GM10266 (cell line): ENCODE measurements around the gene ILRUN.
"Not testable (repeated sequence)": the region's sequence is repeated elsewhere in the genome, so short reads cannot be mapped to it uniquely, and the experiment has no call there.

Experiments used
- DNase-seq: peaks from one replicate; pipeline ENCODE4 v3.0.0; 2012; ENCODE audit errors: extremely low spot score
- TF ChIP-seq, protein P1 (sequence below): IDR thresholded peaks from 2 replicates; pipeline ENCODE4 v1.5.1; 2012; ENCODE audit warnings: mild to moderate bottlenecking, low read depth; ENCODE audit not compliant: control insufficient read depth, insufficient read depth; ENCODE audit errors: missing control alignments

ILRUN gene

DNA sequence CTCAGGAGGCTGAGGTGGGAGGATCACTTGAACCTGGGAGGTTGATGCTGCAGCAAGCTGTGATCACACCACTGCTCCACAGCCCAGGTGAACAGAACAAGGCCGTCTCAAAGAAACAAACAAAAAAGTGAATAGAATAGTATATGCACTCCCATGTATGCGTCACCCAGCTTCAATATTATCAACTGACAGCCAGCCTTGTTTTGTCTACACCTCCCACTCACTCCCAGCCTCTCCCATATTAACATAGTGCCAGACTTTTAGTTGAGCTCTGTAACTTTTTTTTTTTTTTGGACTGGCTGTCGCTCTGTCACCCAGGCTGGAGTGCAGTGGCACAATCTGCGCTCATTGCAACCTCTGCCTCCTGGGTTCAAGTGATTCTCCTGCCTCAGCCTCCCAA lies 18.1 kb upstream of the ILRUN start:
- DNase-seq = no peak
- TF ChIP-seq, protein P1, sequence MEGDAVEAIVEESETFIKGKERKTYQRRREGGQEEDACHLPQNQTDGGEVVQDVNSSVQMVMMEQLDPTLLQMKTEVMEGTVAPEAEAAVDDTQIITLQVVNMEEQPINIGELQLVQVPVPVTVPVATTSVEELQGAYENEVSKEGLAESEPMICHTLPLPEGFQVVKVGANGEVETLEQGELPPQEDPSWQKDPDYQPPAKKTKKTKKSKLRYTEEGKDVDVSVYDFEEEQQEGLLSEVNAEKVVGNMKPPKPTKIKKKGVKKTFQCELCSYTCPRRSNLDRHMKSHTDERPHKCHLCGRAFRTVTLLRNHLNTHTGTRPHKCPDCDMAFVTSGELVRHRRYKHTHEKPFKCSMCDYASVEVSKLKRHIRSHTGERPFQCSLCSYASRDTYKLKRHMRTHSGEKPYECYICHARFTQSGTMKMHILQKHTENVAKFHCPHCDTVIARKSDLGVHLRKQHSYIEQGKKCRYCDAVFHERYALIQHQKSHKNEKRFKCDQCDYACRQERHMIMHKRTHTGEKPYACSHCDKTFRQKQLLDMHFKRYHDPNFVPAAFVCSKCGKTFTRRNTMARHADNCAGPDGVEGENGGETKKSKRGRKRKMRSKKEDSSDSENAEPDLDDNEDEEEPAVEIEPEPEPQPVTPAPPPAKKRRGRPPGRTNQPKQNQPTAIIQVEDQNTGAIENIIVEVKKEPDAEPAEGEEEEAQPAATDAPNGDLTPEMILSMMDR = no peak

DNA sequence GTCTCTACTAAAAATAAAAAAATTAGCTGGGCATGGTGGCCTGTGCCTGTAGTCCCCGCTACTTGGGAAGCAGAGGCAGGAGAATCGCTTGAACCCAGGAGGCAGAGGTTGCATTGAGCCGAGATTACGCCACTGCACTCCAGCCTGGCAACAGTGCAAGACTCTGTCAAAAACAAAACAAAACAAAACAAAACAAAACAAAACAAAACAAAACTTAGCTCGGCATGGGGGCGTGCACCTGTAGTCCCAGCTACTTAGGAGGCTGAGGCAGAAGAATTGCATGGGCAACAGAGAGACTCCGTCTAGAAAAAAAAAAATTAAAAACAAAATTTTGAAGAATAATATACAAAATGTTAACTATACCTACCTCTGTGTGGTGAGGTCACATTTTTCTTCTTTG lies 16.3 kb upstream of the ILRUN start:
- DNase-seq = not testable (repeated sequence)

DNA sequence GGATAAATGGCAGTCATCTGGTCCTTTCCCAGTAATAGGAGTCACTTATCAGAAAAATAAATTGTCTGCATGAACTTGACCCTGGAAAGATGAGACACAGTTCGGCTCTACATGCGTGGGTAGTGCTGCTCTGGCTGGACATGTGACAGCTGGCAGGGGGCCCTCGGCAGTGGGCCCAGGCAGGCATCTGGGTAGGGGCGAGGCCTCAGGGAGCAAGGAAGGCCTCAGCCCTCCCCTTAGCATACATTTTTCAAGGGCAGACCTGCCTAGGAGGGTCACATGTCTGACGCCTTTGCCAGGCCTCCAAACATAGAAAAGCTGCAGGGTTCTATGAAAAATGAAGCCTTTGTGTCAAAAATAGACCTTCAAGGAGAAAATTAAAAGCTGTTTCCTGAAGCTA lies 12.8 kb upstream of the ILRUN start:
- TF ChIP-seq, protein P1 = no peak
- DNase-seq = no peak

DNA sequence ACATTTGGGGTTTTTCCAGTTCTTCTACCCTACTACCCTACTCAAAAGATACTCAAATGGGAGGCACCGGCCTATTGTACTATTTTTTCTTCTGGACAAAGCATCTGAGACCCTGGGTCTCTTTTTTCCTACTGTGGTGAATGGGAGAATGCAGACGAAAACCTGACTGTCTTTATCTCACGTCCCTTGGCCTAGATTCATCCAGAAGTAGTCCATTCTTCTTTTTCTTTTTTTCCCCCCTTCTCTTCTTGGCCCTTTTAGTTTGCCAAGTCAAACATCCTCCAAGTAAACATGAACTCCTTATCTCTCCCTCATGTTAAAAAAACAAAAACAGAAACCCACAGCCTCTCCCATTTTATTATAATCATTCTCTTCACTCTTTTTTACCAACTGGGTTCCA lies 8.7 kb upstream of the ILRUN start:
- no peak for DNase-seq
- TF ChIP-seq, protein P1 = no peak

DNA sequence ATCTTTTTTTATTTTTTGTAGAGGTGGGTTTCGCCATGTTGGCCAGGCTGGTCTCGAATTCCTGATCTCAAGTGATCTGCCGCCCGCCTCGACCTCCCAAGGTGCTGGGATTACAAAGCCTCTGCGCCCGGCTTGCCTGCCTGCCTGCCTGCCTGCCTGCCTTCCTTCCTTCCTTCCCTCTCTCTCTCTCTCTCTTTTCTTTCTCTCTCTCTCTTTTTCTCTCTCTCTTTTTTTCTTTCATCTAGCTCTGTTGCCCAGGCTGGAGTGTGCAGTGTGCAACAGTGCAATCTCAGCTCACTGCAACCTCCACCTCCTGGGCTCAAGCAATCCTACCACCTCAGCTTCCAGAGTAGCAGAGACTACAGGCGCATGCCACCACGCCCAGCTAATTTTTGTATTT lies 4.6 kb upstream of the ILRUN start:
- no peak for DNase-seq
- TF ChIP-seq, protein P1 = no peak

DNA sequence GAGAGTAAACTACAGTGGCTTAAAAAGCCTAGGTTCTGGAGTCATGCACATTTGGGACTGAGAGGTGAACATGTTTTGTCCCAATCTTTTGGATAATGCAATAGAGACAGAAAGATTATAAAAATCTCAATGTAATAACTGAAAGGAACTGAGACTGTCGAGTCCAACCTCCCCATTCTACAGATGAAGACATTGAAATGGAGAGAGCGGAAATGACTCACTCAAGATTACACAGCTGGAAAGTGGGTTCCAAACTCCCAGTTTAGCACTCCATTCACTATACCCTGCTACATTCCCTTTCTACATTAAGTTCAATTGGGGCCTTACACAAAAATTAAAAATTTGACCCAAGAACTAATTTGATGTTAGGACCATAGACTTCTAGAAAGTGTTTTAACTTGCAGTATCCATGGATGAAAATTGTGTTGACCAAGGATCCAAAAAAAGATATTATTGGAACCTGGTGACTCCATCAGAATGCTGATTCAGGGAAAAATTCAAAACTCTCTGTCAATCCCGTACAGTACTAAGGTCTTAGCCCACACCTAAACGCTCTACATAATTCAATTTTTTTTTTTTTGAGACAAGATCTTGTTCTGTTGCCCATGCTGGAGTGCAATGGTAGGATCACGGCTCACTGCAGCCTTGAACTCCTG lies 1.5 kb upstream of the ILRUN start:
- DNase-seq = no peak
- TF ChIP-seq, protein P1 = no peak

DNA sequence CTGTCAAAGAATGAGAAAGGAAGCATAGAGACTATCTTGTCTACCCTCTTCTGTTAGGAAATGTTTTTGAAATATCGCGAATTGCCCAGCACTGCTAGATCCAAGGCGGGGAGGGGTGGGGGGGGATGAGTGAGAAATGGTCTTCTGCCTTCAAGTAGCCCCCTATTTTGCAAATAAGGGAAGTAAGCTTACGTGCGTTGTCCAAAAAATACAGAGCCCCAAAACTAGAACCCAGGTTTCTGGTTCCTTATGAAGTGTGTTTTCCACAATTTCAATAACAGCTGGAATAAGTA lies 923 bp upstream of the ILRUN start:
- peak; percentile 22 for DNase-seq
- TF ChIP-seq, protein P1 = no peak

DNA sequence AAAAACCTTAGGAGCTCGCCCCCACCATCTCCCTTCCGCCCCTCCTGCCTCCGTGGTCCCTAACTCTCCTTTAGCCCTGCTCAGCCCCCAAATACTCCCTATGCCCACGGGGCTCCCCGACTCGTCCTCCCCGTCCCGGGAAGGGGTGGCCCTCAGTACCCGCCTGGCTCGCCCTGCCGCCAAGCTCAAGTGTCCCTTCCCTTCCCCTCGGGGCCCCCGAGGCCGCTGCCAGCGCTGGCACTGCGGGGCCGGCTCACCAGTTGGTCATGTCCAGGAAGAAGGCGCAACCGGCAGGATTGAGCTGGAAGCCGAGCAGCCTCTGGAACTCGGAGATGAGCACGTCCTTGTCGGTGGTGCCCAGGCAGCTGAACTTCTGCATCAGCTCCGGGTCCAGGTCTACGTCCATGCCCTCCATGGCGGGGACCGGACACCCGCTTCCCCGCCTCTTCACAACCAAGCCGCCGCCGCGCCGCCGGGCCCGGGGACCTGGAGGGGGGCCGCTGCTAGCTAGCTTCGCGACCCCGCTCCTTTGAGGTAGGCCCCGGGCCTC lies 303 bp downstream of the ILRUN start:
- TF ChIP-seq, protein P1 = no peak
- peak; percentile 37 for DNase-seq
